Endodermal cell (in vitro differentiated cells): ENCODE data around the gene TPK1. TPM values are rescaled to one million over a fixed set of nuclear protein-coding genes. Genes with fewer than 3 reads are reported as not detected.

Source experiments
- DNase-seq: peaks from one replicate; pipeline ENCODE4 v3.0.0-alpha.2; 2017
- H3K27ac ChIP-seq: 2 replicates; pipeline ENCODE4 v1.5.1; 2013; ENCODE audit warnings: mild to moderate bottlenecking, low read depth, low read length, moderate library complexity
- H3K27me3 ChIP-seq: 2 replicates; pipeline ENCODE4 v1.6.1; 2013; ENCODE audit warnings: mild to moderate bottlenecking, low read length, moderate library complexity; ENCODE audit not compliant: insufficient read depth, control insufficient read depth, poor library complexity, severe bottlenecking
- H3K36me3 ChIP-seq: 2 replicates; pipeline ENCODE4 v1.7.0; 2013; ENCODE audit warnings: mild to moderate bottlenecking, low read length, moderate library complexity; ENCODE audit not compliant: control insufficient read depth, insufficient read depth
- H3K4me1 ChIP-seq: one replicate; pipeline ENCODE4 v1.7.0; 2013; ENCODE audit warnings: low read length; ENCODE audit not compliant: control insufficient read depth, insufficient read depth
- H3K4me3 ChIP-seq: 2 replicates; pipeline ENCODE4 v1.5.1; 2013; ENCODE audit warnings: mild to moderate bottlenecking, low read length, moderate library complexity
- H3K9ac ChIP-seq: 2 replicates; pipeline ENCODE4 v1.6.1; 2013; ENCODE audit warnings: mild to moderate bottlenecking, low read length, moderate library complexity; ENCODE audit not compliant: poor library complexity, severe bottlenecking; ENCODE audit errors: extremely low read depth
- H3K9me3 ChIP-seq: 2 replicates; pipeline ENCODE4 v1.6.1; 2013; ENCODE audit warnings: mild to moderate bottlenecking, low read length, moderate library complexity; ENCODE audit not compliant: control insufficient read depth
- H3K27ac Mint-ChIP-seq: 2 replicates; pipeline ENCODE4 v1.8.0; 2020; ENCODE audit warnings: mixed read lengths
- H3K27me3 Mint-ChIP-seq: 2 replicates; pipeline ENCODE4 v1.8.0; 2021; ENCODE audit warnings: mild to moderate bottlenecking, mixed read lengths; ENCODE audit not compliant: insufficient read depth
- H3K36me3 Mint-ChIP-seq: 2 replicates; pipeline ENCODE4 v1.8.0; 2020; ENCODE audit warnings: low read depth, mixed read lengths
- H3K4me1 Mint-ChIP-seq: 2 replicates; pipeline ENCODE4 v1.8.0; 2020; ENCODE audit warnings: mixed read lengths
- H3K4me3 Mint-ChIP-seq: 2 replicates; pipeline ENCODE4 v1.8.0; 2020; ENCODE audit warnings: mild to moderate bottlenecking, moderate library complexity, mixed read lengths
- H3K9me3 Mint-ChIP-seq: 2 replicates; pipeline ENCODE4 v1.8.0; 2020; ENCODE audit warnings: mild to moderate bottlenecking, mixed read lengths
- WGBS, 2 experiments: methylation state at CpG; one replicate each; pipeline versions ENCODE4 v1.1.5 to v1.1.7; 2013; ENCODE audit warnings: missing lambda C conversion rate in 2 of 2, mixed read lengths in 1 of 2; ENCODE audit not compliant: insufficient coverage in 1 of 2, insufficient read length in 1 of 2; 5-methylcytosine and 5-hydroxymethylcytosine counted together
- total RNA-seq, 2 donors: library from RNA; stranded (reverse); fragmentation: NEBNext Ultra II Directional in 1 of 2; extraction: Animal tissue kit (Norgen Biotek cat#: 25700) in 1 of 2; gene quantifications; 2 replicates in 1 of 2; 3 replicates in 1 of 2; pipeline ENCODE4 v1.2.1, GENCODE V29; 2021
- TF ChIP-seq, protein P1 (sequence below): fragments of 200-600 bp; sonication (generic); conservative IDR thresholded peaks from 2 replicates; pipeline ENCODE4 v1.5.0; 2021; ENCODE audit warnings: antibody characterized with exemption, mild to moderate bottlenecking

Gene TPK1
- total RNA-seq, 2 donors from 2014 or later = 9.7 TPM

DNA sequence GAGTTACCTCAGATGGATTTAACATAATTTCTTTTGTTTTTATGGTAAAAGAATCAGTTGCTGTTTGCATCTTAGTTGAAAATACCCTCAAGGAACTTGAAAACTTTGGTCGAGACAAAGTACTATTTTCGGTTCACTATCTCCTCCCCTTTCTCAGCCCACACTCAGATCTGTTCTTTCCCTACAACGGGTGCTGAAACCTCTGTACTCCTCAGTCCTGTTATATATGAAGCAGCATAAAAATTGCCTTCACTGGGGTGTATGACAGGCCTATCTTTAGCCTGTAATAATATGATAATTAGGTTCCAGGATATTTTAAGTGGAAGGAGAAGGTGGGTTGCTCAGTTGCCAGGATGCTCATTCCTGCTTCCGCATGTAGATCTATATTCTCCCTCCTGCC lies 327.2 kb downstream of the TPK1 start:
- WGBS, 2 experiments = 80 to 91% methylated on average over 2 to 4 of the region's 4 CpGs
- no peaks in the 10 kb centered on the region for H3K27me3 Mint-ChIP-seq

DNA sequence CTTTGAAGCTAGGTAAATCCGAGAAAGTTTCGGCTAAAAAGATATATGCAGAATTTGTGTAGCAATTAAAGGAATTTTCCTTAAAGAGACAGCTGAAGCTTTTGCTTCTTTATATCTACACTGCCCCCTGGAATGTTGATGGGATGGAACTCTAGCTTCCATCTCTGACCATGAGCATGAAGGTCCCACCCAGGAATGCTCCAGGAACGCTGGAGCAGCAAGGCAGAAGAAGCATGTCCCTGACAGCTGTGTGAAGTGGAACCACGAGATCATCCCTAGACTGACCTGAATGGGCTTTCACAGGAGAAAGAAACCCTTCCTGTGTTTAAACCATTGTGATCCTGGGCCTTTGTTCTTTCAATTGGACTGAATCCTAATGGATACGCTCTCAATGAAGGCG lies 332.6 kb downstream of the TPK1 start:
- no peaks in the 10 kb centered on the region for H3K27me3 Mint-ChIP-seq
- Histone ChIP-seq H3K27ac (no peak overlapping the region), H3K9ac (no peak overlapping the region), H3K9me3 (peaks cover 12% of the 10 kb centered on the region), H3K27me3 (no peaks in the 10 kb centered on the region), H3K4me1 (no peaks in the 10 kb centered on the region), H3K4me3 (no peak overlapping the region), H3K36me3 (no peaks in the 10 kb centered on the region)
- H3K36me3 Mint-ChIP-seq = no peaks in the 10 kb centered on the region
- H3K9me3 Mint-ChIP-seq = peaks cover 11% of the 10 kb centered on the region
- no peak for DNase-seq
- 80 to 90% methylated on average over 1 to 6 of the region's 6 CpGs for WGBS, 2 experiments
- TF ChIP-seq, protein P1, sequence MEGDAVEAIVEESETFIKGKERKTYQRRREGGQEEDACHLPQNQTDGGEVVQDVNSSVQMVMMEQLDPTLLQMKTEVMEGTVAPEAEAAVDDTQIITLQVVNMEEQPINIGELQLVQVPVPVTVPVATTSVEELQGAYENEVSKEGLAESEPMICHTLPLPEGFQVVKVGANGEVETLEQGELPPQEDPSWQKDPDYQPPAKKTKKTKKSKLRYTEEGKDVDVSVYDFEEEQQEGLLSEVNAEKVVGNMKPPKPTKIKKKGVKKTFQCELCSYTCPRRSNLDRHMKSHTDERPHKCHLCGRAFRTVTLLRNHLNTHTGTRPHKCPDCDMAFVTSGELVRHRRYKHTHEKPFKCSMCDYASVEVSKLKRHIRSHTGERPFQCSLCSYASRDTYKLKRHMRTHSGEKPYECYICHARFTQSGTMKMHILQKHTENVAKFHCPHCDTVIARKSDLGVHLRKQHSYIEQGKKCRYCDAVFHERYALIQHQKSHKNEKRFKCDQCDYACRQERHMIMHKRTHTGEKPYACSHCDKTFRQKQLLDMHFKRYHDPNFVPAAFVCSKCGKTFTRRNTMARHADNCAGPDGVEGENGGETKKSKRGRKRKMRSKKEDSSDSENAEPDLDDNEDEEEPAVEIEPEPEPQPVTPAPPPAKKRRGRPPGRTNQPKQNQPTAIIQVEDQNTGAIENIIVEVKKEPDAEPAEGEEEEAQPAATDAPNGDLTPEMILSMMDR = no peak
- no peak overlapping the region for H3K4me3 Mint-ChIP-seq
- H3K27ac Mint-ChIP-seq = no peak overlapping the region
- peaks cover 8% of the 10 kb centered on the region for H3K4me1 Mint-ChIP-seq

More for the DNA sequence above, 327.2 kb downstream of the TPK1 start:
- no peak overlapping the region for H3K9ac ChIP-seq
- H3K27ac ChIP-seq = no peak overlapping the region
- no peaks in the 10 kb centered on the region for H3K4me1 ChIP-seq
- H3K27me3 ChIP-seq = no peaks in the 10 kb centered on the region
- TF ChIP-seq, protein P1 = no peak
- Mint-ChIP-seq H3K36me3 (no peaks in the 10 kb centered on the region), H3K9me3 (peaks cover 11% of the 10 kb centered on the region), H3K27ac (no peak overlapping the region), H3K4me1 (no peaks in the 10 kb centered on the region), H3K4me3 (no peak overlapping the region)
- H3K36me3 ChIP-seq = no peaks in the 10 kb centered on the region
- H3K4me3 ChIP-seq = no peak overlapping the region
- DNase-seq = no peak
- H3K9me3 ChIP-seq = peaks cover 12% of the 10 kb centered on the region

DNA sequence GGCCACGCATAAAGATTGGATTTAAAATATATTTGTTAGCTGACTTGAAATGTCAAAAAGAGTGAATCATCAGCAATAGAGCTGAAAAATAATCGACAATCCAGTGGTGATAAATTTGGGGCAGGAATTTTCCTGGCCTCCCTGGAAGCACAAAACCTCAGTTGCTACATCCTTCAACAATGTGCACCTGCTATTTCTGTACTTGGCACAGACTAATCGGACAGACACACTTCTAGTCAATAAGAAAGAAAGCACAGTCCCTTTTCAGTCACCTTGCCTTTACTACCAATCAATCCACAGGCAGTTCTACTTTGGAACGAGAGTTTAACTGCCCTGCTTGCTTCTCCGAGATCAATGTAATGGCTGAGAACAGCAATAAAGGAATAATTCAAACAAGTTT lies 335.6 kb downstream of the TPK1 start:
- Histone ChIP-seq H3K9me3 (peaks cover 2% of the 10 kb centered on the region), H3K36me3 (no peaks in the 10 kb centered on the region), H3K9ac (no peak overlapping the region), H3K4me3 (no peak overlapping the region), H3K27me3 (no peaks in the 10 kb centered on the region), H3K27ac (no peak overlapping the region), H3K4me1 (no peaks in the 10 kb centered on the region)
- 76 to 83% methylated on average over 2 to 5 of the region's 5 CpGs for WGBS, 2 experiments
- TF ChIP-seq, protein P1 = no peak
- DNase-seq = no peak
- H3K9me3 Mint-ChIP-seq = peaks cover under 1% of the 10 kb centered on the region
- H3K4me1 Mint-ChIP-seq = peaks cover 8% of the 10 kb centered on the region
- H3K4me3 Mint-ChIP-seq = no peak overlapping the region
- H3K36me3 Mint-ChIP-seq = no peaks in the 10 kb centered on the region
- H3K27me3 Mint-ChIP-seq = no peaks in the 10 kb centered on the region
- no peak overlapping the region for H3K27ac Mint-ChIP-seq
